HepG2 (cell line): ENCODE results near the gene HMGN4. TPM values are rescaled to one million over a fixed set of nuclear protein-coding genes. Genes with fewer than 3 reads are reported as not detected.
A peak's percentile ranks its signal among the peaks of the same experiment; 100 is the strongest.

ENCODE experiments used
- MATR3 ChIP-seq: sonication (generic); formaldehyde crosslinking; IDR thresholded peaks from 2 replicates; pipeline ENCODE4 v1.4.0; 2020; ENCODE audit warnings: missing genetic modification reagents
- NCOR1 ChIP-seq: fragments of 200-600 bp; sonication (generic); IDR thresholded peaks from 2 replicates; pipeline ENCODE4 v1.7.0; 2017; ENCODE audit warnings: antibody characterized with exemption, low read length, borderline replicate concordance
- RAD21 ChIP-seq: fragments of 450-650 bp; formaldehyde crosslinking; IDR thresholded peaks from 2 replicates; pipeline ENCODE4 v1.5.0; 2020; ENCODE audit warnings: mild to moderate bottlenecking
- RFX3 ChIP-seq: IDR thresholded peaks from 2 replicates; pipeline ENCODE4 v1.6.1; 2016; ENCODE audit warnings: missing biosample characterization, missing genetic modification reagents
- RFXAP ChIP-seq: sonication (generic); formaldehyde crosslinking; IDR thresholded peaks from 2 replicates; pipeline ENCODE4 v1.4.0; 2020; ENCODE audit warnings: missing genetic modification reagents, borderline replicate concordance
- STAG1 ChIP-seq: sonication (generic); formaldehyde crosslinking; IDR thresholded peaks from 2 replicates; pipeline ENCODE4 v1.4.0; 2020; ENCODE audit warnings: missing genetic modification reagents
- THYN1 ChIP-seq: sonication (generic); formaldehyde crosslinking; IDR thresholded peaks from 2 replicates; pipeline ENCODE4 v1.8.1; 2023; ENCODE audit warnings: low read depth, mild to moderate bottlenecking, moderate library complexity, missing genetic modification reagents, borderline replicate concordance
- WIZ ChIP-seq: sonication (generic); formaldehyde crosslinking; IDR thresholded peaks from 2 replicates; pipeline ENCODE4 v1.5.1; 2020; ENCODE audit warnings: mild to moderate bottlenecking, missing genetic modification reagents
- XBP1 ChIP-seq: sonication (generic); formaldehyde crosslinking; IDR thresholded peaks from 2 replicates; pipeline ENCODE4 v1.5.0; 2020; ENCODE audit warnings: missing genetic modification reagents
- ZBTB42 ChIP-seq: sonication (generic); formaldehyde crosslinking; IDR thresholded peaks from 2 replicates; pipeline ENCODE4 v1.5.0; 2020; ENCODE audit warnings: mild to moderate bottlenecking, missing genetic modification reagents
- ZFX ChIP-seq: sonication (generic); formaldehyde crosslinking; IDR thresholded peaks from 2 replicates; pipeline ENCODE4 v1.4.0; 2020; ENCODE audit warnings: mild to moderate bottlenecking, low read depth, missing genetic modification reagents, moderate library complexity
- ZNF230 ChIP-seq: sonication (generic); formaldehyde crosslinking; IDR thresholded peaks from 2 replicates; pipeline ENCODE4 v1.4.0; 2020; ENCODE audit warnings: mild to moderate bottlenecking, missing genetic modification reagents
- ZNF382 ChIP-seq: sonication (generic); formaldehyde crosslinking; IDR thresholded peaks from 2 replicates; pipeline ENCODE4 v1.5.0; 2020; ENCODE audit warnings: missing genetic modification reagents, mild to moderate bottlenecking, borderline replicate concordance
- ZNF383 ChIP-seq: sonication (generic); formaldehyde crosslinking; IDR thresholded peaks from 2 replicates; pipeline ENCODE4 v1.4.0; 2020; ENCODE audit warnings: missing genetic modification reagents, mild to moderate bottlenecking, borderline replicate concordance
- ZNF557 ChIP-seq: sonication (generic); formaldehyde crosslinking; IDR thresholded peaks from 2 replicates; pipeline ENCODE4 v1.4.0; 2020; ENCODE audit warnings: missing genetic modification reagents
- ZNF614 ChIP-seq: IDR thresholded peaks from 2 replicates; pipeline ENCODE4 v1.6.1; 2018; ENCODE audit warnings: missing biosample characterization, missing genetic modification reagents, inconsistent platforms, borderline replicate concordance
- ZNF660 ChIP-seq: sonication (generic); formaldehyde crosslinking; IDR thresholded peaks from 2 replicates; pipeline ENCODE4 v1.5.1; 2020; ENCODE audit warnings: mild to moderate bottlenecking, low read depth, missing genetic modification reagents, borderline replicate concordance
- ZNF7 ChIP-seq: IDR thresholded peaks from 2 replicates; pipeline ENCODE4 v1.6.1; 2016; ENCODE audit warnings: missing biosample characterization, missing genetic modification reagents
- ZNF780A ChIP-seq: sonication (generic); formaldehyde crosslinking; IDR thresholded peaks from 2 replicates; pipeline ENCODE4 v1.8.0; 2022; ENCODE audit warnings: mild to moderate bottlenecking, missing genetic modification reagents, moderate library complexity
- polyA plus RNA-seq, 8 experiments: library from polyadenylated mRNA; depleted of rRNA in 3 of 8; stranded (reverse) in 7 of 8; unstranded in 1 of 8; fragments of >200 nt; fragmentation: Illumina TruSeq in 4 of 8; extraction: Trizol in 4 of 8; gene quantifications; 2 replicates each; pipeline versions ENCODE4 v1.2.1 to v1.2.3, GENCODE V29; 2011 to 2016; ENCODE audit warnings: low read depth in 4 of 8, missing spikeins in 1 of 8, mixed read lengths in 1 of 8; ENCODE audit not compliant: insufficient read depth in 1 of 8
- total RNA-seq, 5 experiments: library from RNA; depleted of rRNA; stranded (reverse); fragments of >200 nt; fragmentation: Illumina TruSeq; extraction: Trizol; gene quantifications; 2 replicates each; pipeline ENCODE4 v1.2.3, GENCODE V29; 2016; ENCODE audit warnings: low read depth in 1 of 5
- TF ChIP-seq, protein P1 (sequence below): sonication (generic); formaldehyde crosslinking; IDR thresholded peaks from 2 replicates; pipeline ENCODE4 v1.8.0; 2022; ENCODE audit warnings: low read depth, missing genetic modification reagents
- TF ChIP-seq, protein P2 (sequence below): sonication (generic); formaldehyde crosslinking; IDR thresholded peaks from 2 replicates; pipeline ENCODE4 v1.5.0; 2020; ENCODE audit warnings: missing genetic modification reagents
- TF ChIP-seq, protein P3 (sequence below): sonication (generic); formaldehyde crosslinking; IDR thresholded peaks from 2 replicates; pipeline ENCODE4 v1.5.0; 2020; ENCODE audit warnings: mild to moderate bottlenecking, low read depth, missing genetic modification reagents, borderline replicate concordance
- TF ChIP-seq, protein P4 (sequence below): IDR thresholded peaks from 2 replicates; pipeline ENCODE4 v1.6.1; 2016; ENCODE audit warnings: mild to moderate bottlenecking
- TF ChIP-seq, protein P5 (sequence below), 2 experiments: fragments of 450-650 bp in 1 of 2; sonication (generic) in 1 of 2; formaldehyde crosslinking; IDR thresholded peaks; 2 replicates each; pipeline versions ENCODE4 v1.5.0 to v1.8.0; 2020 to 2022; ENCODE audit warnings: mild to moderate bottlenecking in 1 of 2, missing genetic modification reagents in 1 of 2
- TF ChIP-seq, protein P6 (sequence below): sonication (generic); formaldehyde crosslinking; IDR thresholded peaks from 2 replicates; pipeline ENCODE4 v1.5.0; 2020; ENCODE audit warnings: missing genetic modification reagents

The HMGN4 gene
- total and polyA plus RNA-seq, 2 of the 13 experiments (the other 11 are each of a cell fraction or from before 2014, with no cell fraction given) = 39.9 to 52.1 TPM

DNA sequence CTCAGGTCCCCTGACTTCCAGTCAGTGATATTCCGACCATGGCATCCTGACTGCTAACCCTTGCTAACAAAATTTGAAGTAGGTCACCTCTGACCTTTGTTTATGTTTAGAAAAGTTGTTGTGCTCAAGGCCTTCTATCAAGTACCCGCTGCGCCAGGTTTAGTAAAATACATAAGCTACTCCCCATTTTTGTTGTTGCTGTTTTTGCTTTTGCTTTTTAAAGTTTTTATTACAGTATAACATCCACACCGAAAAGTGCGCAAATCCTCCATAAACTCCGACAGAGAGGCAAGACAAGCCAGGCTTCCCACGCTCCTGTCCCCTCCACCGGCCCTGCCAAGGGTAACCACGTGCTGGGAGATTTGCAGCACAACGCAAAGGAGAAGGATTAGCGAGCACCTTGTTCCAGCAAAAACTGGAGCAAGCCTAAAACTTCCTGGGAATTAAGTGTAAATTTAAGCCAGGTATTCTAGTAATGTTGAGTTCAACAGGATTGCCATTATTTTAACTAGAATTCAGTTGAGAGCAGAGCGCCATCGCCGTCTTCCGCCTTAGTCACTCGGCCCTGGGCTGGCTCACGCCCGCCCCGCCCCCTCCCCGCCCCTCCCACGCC lies 17.8 kb upstream of the HMGN4 start (continued):
- TF ChIP-seq, protein P1, sequence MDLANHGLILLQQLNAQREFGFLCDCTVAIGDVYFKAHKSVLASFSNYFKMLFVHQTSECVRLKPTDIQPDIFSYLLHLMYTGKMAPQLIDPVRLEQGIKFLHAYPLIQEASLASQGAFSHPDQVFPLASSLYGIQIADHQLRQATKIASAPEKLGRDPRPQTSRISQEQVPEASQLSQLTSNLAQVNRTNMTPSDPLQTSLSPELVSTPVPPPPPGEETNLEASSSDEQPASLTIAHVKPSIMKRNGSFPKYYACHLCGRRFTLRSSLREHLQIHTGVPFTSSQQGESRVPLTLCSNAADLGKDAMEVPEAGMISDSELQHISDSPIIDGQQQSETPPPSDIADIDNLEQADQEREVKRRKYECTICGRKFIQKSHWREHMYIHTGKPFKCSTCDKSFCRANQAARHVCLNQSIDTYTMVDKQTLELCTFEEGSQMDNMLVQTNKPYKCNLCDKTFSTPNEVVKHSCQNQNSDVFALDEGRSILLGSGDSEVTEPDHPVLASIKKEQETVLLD (CRISPR knock-in tag) = 0 out of 2 replicates have a peak, but pooled peaks have one; percentile 37
- TF ChIP-seq, protein P2, sequence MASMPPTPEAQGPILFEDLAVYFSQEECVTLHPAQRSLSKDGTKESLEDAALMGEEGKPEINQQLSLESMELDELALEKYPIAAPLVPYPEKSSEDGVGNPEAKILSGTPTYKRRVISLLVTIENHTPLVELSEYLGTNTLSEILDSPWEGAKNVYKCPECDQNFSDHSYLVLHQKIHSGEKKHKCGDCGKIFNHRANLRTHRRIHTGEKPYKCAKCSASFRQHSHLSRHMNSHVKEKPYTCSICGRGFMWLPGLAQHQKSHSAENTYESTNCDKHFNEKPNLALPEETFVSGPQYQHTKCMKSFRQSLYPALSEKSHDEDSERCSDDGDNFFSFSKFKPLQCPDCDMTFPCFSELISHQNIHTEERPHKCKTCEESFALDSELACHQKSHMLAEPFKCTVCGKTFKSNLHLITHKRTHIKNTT (CRISPR knock-in tag) = no peak
- TF ChIP-seq RFXAP (CRISPR knock-in tag) = no peak
- TF ChIP-seq, protein P3, sequence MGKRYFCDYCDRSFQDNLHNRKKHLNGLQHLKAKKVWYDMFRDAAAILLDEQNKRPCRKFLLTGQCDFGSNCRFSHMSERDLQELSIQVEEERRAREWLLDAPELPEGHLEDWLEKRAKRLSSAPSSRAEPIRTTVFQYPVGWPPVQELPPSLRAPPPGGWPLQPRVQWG (CRISPR knock-in tag) = no peak
- TF ChIP-seq, protein P4, sequence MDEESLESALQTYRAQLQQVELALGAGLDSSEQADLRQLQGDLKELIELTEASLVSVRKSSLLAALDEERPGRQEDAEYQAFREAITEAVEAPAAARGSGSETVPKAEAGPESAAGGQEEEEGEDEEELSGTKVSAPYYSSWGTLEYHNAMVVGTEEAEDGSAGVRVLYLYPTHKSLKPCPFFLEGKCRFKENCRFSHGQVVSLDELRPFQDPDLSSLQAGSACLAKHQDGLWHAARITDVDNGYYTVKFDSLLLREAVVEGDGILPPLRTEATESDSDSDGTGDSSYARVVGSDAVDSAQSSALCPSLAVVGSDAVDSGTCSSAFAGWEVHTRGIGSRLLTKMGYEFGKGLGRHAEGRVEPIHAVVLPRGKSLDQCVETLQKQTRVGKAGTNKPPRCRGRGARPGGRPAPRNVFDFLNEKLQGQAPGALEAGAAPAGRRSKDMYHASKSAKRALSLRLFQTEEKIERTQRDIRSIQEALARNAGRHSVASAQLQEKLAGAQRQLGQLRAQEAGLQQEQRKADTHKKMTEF (CRISPR knock-in tag) = no peak
- no peak for TF ChIP-seq ZNF660 (CRISPR knock-in tag)
- TF ChIP-seq WIZ (CRISPR knock-in tag) = no peak
- TF ChIP-seq ZNF383 = no peak
- TF ChIP-seq MATR3 (CRISPR knock-in tag) = no peak
- TF ChIP-seq NCOR1 = no peak
- TF ChIP-seq STAG1 (CRISPR knock-in tag) = no peak
- 0 out of 2 replicates have a peak, but pooled peaks have one; percentile 25 for TF ChIP-seq ZBTB42 (CRISPR knock-in tag)
- TF ChIP-seq XBP1 = no peak
- peak; percentile 83; the same call in 1 of the 2 replicates for TF ChIP-seq ZNF614 (CRISPR knock-in tag)
- no peak for TF ChIP-seq RFX3 (CRISPR knock-in tag)
- TF ChIP-seq, protein P5, sequence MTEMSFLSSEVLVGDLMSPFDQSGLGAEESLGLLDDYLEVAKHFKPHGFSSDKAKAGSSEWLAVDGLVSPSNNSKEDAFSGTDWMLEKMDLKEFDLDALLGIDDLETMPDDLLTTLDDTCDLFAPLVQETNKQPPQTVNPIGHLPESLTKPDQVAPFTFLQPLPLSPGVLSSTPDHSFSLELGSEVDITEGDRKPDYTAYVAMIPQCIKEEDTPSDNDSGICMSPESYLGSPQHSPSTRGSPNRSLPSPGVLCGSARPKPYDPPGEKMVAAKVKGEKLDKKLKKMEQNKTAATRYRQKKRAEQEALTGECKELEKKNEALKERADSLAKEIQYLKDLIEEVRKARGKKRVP (CRISPR knock-in tag; IDR thresholded peaks at IDR 0.05) = peak in 1 of 2 experiments; percentile 52; a peak in 1 of 4 replicates
- TF ChIP-seq THYN1 (CRISPR knock-in tag) = no peak
- no peak for TF ChIP-seq ZNF382 (CRISPR knock-in tag)
- 0 out of 2 replicates have a peak, but pooled peaks have one; percentile 21 for TF ChIP-seq RAD21
- TF ChIP-seq ZNF230 (CRISPR knock-in tag) = no peak
- TF ChIP-seq ZNF557 (CRISPR knock-in tag) = no peak
- no peak for TF ChIP-seq ZNF7 (CRISPR knock-in tag)
- TF ChIP-seq, protein P6, sequence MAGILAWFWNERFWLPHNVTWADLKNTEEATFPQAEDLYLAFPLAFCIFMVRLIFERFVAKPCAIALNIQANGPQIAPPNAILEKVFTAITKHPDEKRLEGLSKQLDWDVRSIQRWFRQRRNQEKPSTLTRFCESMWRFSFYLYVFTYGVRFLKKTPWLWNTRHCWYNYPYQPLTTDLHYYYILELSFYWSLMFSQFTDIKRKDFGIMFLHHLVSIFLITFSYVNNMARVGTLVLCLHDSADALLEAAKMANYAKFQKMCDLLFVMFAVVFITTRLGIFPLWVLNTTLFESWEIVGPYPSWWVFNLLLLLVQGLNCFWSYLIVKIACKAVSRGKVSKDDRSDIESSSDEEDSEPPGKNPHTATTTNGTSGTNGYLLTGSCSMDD (CRISPR knock-in tag) = no peak
- TF ChIP-seq ZNF780A = no peak
- TF ChIP-seq ZFX = peak; percentile 66
